ENCODE data around the gene FBLIM1.

The FBLIM1 gene

DNA sequence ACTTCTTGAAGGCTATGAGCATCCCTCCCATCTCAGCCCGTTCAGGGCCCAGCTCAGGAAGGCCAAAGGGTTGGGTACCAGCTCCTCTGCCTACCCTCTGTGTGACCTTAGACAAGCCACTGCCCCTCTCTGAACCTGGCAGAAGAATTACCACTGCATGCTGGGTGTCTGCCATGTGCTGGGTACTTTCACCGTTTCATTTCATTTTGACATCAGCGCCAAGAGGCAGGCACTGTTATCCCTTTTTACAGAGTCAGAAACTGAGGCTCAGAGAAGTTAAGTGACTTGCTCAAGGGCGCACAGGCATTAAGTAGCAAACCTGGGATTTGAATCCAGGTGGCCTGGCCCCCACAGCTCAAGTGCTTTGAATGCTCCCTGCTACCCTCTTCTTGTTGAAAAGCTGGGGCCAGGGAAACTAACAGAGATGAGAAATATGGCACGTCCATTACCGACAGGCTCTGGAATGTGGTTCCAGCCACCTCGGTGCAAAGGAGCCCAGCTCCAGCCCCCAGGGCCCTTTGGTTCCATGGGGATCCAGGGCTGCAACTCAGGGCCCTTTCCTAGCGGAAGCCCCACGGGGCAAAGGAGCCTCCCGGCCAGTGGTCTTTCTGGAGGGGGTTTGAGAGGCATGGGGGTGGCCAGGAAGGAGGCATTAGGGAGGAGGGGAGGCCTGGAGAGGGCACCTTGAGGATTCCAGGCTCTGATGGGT, 9.8 kb upstream of the FBLIM1 start:
- DNase-seq = no peak

DNA sequence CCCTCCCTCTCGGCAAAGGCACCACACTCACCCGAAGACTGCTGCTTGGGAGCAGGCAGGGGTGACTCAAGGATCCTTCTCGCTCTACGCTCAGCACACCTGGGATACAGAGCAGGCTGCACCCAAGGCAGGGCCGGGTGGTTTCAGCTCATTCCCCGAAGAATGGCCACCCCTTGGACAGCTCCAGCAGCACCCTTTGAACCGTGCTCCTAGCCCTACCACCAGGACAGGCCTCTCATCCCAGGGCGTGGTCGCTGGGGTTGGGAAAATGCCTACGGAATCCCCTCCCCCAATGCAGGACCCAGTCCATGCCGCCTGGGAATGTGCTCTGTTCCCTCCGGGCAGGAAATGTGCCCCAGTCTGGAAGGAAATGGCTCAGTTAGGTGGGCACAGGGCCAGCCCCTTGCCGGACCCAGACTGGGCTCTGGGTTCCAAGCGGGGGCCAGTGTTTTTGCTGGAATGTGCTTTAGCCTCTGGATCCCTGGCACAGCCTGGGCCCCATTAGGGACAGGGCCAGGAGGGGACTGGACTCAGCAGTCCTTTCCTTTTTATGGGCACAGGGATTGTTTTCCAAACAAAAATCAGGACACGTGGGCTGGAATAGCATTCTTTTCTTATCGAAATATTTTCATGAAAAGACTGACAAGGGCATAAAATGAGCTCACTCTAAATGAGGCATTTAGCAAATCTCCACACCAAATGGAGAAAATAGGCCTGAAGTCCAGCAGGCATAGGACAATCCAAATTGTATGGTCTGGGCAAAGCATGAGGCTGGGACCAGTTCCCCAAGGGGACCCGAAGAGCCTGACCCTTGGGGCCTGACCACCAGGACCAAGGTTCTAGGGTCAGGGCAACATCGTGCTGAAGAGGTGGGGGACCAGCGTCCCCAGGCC, 8.9 kb upstream of the FBLIM1 start:
- no peak for DNase-seq

GRCh38 chr1:15750924-15751323, 7.7 kb upstream of the FBLIM1 start:
- no peak for DNase-seq

- no peak for DNase-seq
These were observed 6.9 kb upstream of the FBLIM1 start for GRCh38 chr1:15751717-15752116.

DNA sequence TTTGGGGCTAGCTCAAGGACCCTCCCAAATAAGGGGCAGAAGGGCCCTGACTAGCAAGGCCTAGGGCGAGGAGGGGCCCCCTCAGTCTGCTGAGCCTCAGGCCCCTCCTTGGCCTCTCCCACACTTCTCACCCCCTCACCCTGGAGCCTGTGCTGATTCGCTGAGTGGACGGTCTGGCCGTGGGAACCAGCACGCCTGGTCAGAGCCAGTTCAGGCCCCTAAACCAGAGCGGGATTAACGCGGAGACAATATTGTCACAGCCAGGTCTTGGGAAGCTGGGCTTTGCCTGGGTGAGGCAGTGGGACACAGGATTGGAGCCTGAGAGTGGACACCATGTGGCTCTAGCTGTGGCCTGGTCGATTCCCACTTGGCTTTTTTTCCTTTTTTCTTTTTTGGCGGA, 4.8 kb upstream of the FBLIM1 start:
- DNase-seq = no peak

- DNase-seq = no peak
These were observed 3.5 kb upstream of the FBLIM1 start for GRCh38 chr1:15755021-15755645.

- no peak for DNase-seq
These were observed 3.0 kb upstream of the FBLIM1 start for GRCh38 chr1:15755646-15756040.

GRCh38 chr1:15756143-15757015, 2.2 kb upstream of the FBLIM1 start:
- no peak for DNase-seq

- DNase-seq = no peak
These were observed 1.5 kb upstream of the FBLIM1 start for GRCh38 chr1:15757016-15757543.

DNA sequence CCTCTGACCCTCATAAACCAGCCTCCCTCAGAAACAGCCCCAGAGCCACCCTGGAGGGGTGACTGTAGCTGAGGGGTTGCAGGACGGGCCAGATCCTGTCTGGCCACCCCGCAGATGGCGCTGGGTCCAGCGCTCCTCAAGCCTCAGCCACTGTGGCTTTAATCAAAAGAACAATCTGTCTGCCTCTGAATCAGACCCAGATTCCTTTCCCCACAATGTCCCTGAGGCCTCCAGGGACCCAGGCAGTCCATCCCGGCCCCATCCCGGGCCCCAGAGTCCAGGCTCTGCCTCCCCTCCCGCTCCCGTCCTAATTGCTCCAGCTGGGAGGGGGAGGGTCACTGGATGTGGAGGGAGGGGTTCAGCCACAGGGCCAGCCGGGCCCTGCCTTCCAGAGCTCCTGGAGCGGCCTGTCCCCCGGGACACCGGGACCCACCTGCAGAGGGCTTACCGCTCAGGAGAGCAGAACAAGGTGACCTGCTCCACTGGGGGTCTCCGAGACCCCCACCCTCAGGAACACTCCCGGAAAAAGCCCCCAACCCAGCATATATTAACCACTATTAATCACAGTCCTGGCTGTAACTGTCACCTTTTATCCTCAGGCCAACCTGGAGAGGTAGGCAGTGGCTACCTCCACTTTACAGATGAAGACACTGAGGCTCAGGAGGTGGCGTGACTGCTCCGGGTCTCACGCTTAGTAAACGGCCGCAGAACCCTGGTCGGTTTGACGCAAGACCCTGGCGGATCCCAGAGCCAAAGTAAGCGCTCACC, 836 bp upstream of the FBLIM1 start:
- no peak for DNase-seq

- no peak for DNase-seq
These were observed 512 bp downstream of the FBLIM1 start for GRCh38 chr1:15758953-15759661.

GRCh38 chr1:15760520-15761211, 2.1 kb downstream of the FBLIM1 start:
- no peak for DNase-seq

- no peak for DNase-seq
These were observed 3.0 kb downstream of the FBLIM1 start for GRCh38 chr1:15761366-15762128.

- DNase-seq = no peak
These were observed 4.0 kb downstream of the FBLIM1 start for GRCh38 chr1:15762546-15762945.

DNA sequence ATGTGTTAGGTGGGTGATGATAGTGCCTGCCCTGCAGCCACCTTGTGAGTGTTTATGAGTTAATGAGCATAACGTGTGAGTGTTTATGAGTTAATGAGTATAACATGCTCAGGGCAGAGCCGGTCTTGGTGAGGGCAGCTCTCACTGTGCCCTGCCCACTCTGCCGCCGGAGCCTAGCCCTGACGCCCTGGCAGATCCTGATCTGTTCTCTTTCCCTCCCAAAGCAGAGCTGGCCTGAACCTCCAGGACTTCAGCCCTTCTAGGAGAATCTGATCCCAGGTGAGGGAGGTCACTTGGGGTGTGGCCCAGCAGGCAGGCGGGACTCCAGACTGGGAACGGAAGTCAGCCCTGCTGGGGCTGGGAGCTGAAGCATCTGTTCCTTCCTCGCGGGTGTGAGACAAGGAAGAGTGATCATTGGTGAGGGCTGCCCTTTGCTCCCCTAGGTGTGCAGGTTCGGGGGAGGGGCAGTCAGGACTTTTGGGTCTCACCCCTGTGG, 5.7 kb downstream of the FBLIM1 start:
- no peak for DNase-seq

DNA sequence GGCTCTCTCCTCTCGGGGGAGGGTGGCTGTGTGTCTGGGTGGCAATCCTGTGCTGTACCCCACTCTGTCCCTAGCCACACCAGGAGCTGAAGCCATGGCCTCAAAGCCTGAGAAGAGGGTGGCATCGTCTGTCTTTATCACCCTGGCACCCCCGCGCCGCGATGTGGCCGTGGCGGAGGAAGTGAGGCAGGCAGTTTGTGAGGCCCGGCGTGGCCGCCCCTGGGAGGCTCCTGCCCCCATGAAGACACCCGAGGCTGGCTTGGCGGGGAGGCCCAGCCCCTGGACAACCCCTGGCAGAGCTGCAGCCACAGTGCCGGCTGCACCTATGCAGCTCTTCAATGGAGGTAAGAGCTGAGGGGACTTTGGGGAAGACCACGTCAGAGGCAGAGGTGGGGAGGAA, 6.3 kb downstream of the FBLIM1 start:
- DNase-seq = no peak

- DNase-seq = no peak
These were observed 7.0 kb downstream of the FBLIM1 start for GRCh38 chr1:15765495-15766194.

GRCh38 chr1:15767941-15768340, 9.3 kb downstream of the FBLIM1 start:
- no peak for DNase-seq

- DNase-seq = no peak
These were observed 9.8 kb downstream of the FBLIM1 start for GRCh38 chr1:15768388-15768787.
